Measurements from ENCODE around the gene ULK4.

The ULK4 gene

GRCh38 chr3:41277790-41278465 lies 684.0 kb downstream of the ULK4 start:
- TF ChIP-seq EZH2phosphoT487 (IDR thresholded peaks at IDR 0.05; ENCODE audit: low read depth) = no peak
- TF ChIP-seq CTCF (IDR thresholded peaks at IDR 0.05; ENCODE audit: low read depth, low read length) = no peak
- no peak overlapping the region for H2AFZ ChIP-seq (ENCODE audit: low read depth, low read length)
- no peak overlapping the region for H3K4me3 ChIP-seq (ENCODE audit: low read length)
- no peaks in the 10 kb centered on the region for H3K27me3 ChIP-seq (ENCODE audit: low read depth, low read length)
- H3K36me3 ChIP-seq (replicated peaks; ENCODE audit: low read depth, low read length) = no peaks in the 10 kb centered on the region
- H3K79me2 ChIP-seq (ENCODE audit: low read length) = no peaks in the 10 kb centered on the region
- H3K9ac ChIP-seq (ENCODE audit: low read length) = no peak overlapping the region
- H3K27ac ChIP-seq (ENCODE audit: low read length) = no peak overlapping the region
- H3K9me3 ChIP-seq (ENCODE audit: insufficient read depth, low read length) = no peaks in the 10 kb centered on the region
- H3K4me1 ChIP-seq (ENCODE audit: low read length) = no peaks in the 10 kb centered on the region
- H4K20me1 ChIP-seq (ENCODE audit: insufficient read depth, low read length) = no peaks in the 10 kb centered on the region
- H3K4me2 ChIP-seq (ENCODE audit: low read length) = no peak overlapping the region

- no peak overlapping the region for H2AFZ ChIP-seq (ENCODE audit: low read depth, low read length)
- no peak overlapping the region for H3K4me2 ChIP-seq (ENCODE audit: low read length)
- no peaks in the 10 kb centered on the region for H3K27me3 ChIP-seq (ENCODE audit: low read depth, low read length)
- H4K20me1 ChIP-seq (ENCODE audit: insufficient read depth, low read length) = no peaks in the 10 kb centered on the region
- TF ChIP-seq EZH2phosphoT487 (IDR thresholded peaks at IDR 0.05; ENCODE audit: low read depth) (no peak), CTCF (IDR thresholded peaks at IDR 0.05; ENCODE audit: low read depth, low read length) (no peak)
- no peaks in the 10 kb centered on the region for H3K9me3 ChIP-seq (ENCODE audit: insufficient read depth, low read length)
- no peaks in the 10 kb centered on the region for H3K4me1 ChIP-seq (ENCODE audit: low read length)
- H3K4me3 ChIP-seq (ENCODE audit: low read length) = no peak overlapping the region
- H3K36me3 ChIP-seq (replicated peaks; ENCODE audit: low read depth, low read length) = no peaks in the 10 kb centered on the region
- H3K27ac ChIP-seq (ENCODE audit: low read length) = no peak overlapping the region
- no peaks in the 10 kb centered on the region for H3K79me2 ChIP-seq (ENCODE audit: low read length)
- no peak overlapping the region for H3K9ac ChIP-seq (ENCODE audit: low read length)
These were observed 685.7 kb downstream of the ULK4 start for GRCh38 chr3:41276191-41276590.

GRCh38 chr3:41274944-41275668 lies 686.8 kb downstream of the ULK4 start:
- H3K27ac ChIP-seq (ENCODE audit: low read length) = no peak overlapping the region
- no peak overlapping the region for H3K4me2 ChIP-seq (ENCODE audit: low read length)
- no peaks in the 10 kb centered on the region for H3K9me3 ChIP-seq (ENCODE audit: insufficient read depth, low read length)
- TF ChIP-seq EZH2phosphoT487 (IDR thresholded peaks at IDR 0.05; ENCODE audit: low read depth) = no peak
- no peak for TF ChIP-seq CTCF (IDR thresholded peaks at IDR 0.05; ENCODE audit: low read depth, low read length)
- H3K4me3 ChIP-seq (ENCODE audit: low read length) = no peak overlapping the region
- H3K36me3 ChIP-seq (replicated peaks; ENCODE audit: low read depth, low read length) = no peaks in the 10 kb centered on the region
- no peaks in the 10 kb centered on the region for H3K4me1 ChIP-seq (ENCODE audit: low read length)
- no peak overlapping the region for H3K9ac ChIP-seq (ENCODE audit: low read length)
- H3K79me2 ChIP-seq (ENCODE audit: low read length) = no peaks in the 10 kb centered on the region
- H4K20me1 ChIP-seq (ENCODE audit: insufficient read depth, low read length) = no peaks in the 10 kb centered on the region
- H3K27me3 ChIP-seq (ENCODE audit: low read depth, low read length) = no peaks in the 10 kb centered on the region
- H2AFZ ChIP-seq (ENCODE audit: low read depth, low read length) = no peak overlapping the region

- Histone ChIP-seq H3K9ac (ENCODE audit: low read length) (no peak overlapping the region), H3K27ac (ENCODE audit: low read length) (no peak overlapping the region), H3K4me2 (ENCODE audit: low read length) (no peak overlapping the region), H3K36me3 (replicated peaks; ENCODE audit: low read depth, low read length) (no peaks in the 10 kb centered on the region), H3K4me3 (ENCODE audit: low read length) (no peak overlapping the region), H3K9me3 (ENCODE audit: insufficient read depth, low read length) (no peaks in the 10 kb centered on the region), H3K27me3 (ENCODE audit: low read depth, low read length) (no peaks in the 10 kb centered on the region), H4K20me1 (ENCODE audit: insufficient read depth, low read length) (no peaks in the 10 kb centered on the region), H2AFZ (ENCODE audit: low read depth, low read length) (no peak overlapping the region), H3K4me1 (ENCODE audit: low read length) (no peaks in the 10 kb centered on the region), H3K79me2 (ENCODE audit: low read length) (no peaks in the 10 kb centered on the region)
- TF ChIP-seq EZH2phosphoT487 (IDR thresholded peaks at IDR 0.05; ENCODE audit: low read depth) (no peak), CTCF (IDR thresholded peaks at IDR 0.05; ENCODE audit: low read depth, low read length) (no peak)
These were observed 689.2 kb downstream of the ULK4 start for GRCh38 chr3:41272667-41273066.

All from OCI-LY3 (cell line).